ENCODE measurements around the gene C11orf91. TPM values are rescaled to one million over a fixed set of nuclear protein-coding genes. Genes with fewer than 3 reads are reported as not detected.
"Not testable (repeated sequence)": the region's sequence is repeated elsewhere in the genome, so short reads cannot be mapped to it uniquely, and the experiment has no call there.

The C11orf91 gene
- total RNA-seq, 1 experiment from 2014 or later, result 1.3 TPM

DNA sequence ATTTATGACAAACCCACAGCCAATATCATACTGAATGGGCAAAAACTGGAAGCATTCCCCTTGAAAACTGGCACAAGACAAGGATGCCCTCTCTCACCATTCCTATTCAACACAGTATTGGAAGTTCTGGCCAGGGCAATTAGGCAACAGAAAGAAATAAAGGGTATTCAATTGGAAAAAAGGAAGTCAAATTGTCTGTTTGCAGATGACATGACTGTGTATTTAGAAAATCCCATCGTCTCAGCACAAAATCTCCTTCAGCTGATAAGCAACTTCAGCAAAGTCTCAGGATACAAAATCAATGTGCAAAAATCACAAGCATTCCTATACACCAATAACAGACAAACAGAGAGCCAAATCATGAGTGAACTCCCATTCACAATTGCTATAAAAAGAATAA lies 26.9 kb upstream of the C11orf91 start:
- H3K36me3 ChIP-seq (ENCODE audit: control insufficient read depth, insufficient read depth, low read length); H3K27ac ChIP-seq (ENCODE audit: low read length); in situ Hi-C loops (cut with HindIII; ENCODE audit: low pct_unique_long_range_greater_than_20kb, low sequenced_read_pairs); ATAC-seq; H3K27me3 ChIP-seq (ENCODE audit: control insufficient read depth, insufficient read depth, low read length); CTCF ChIA-PET; intact Hi-C loops (cut with micrococcal nuclease; ENCODE audit: unreplicated experiment); POLR2A ChIA-PET; DNase-seq (ENCODE audit: low read depth, low spot score); H3K4me3 ChIP-seq (ENCODE audit: low read depth in 2 of 2, low read length in 2 of 2); H3K9me3 ChIP-seq (ENCODE audit: control insufficient read depth, insufficient read depth, low read depth, low read length): not testable (repeated sequence)
- peaks cover 59% of the 10 kb centered on the region for H3K4me1 ChIP-seq (ENCODE audit: control insufficient read depth, insufficient read depth, low read length)
- TSS peak; percentile 18 for BruUV-seq (replicated peaks)

DNA sequence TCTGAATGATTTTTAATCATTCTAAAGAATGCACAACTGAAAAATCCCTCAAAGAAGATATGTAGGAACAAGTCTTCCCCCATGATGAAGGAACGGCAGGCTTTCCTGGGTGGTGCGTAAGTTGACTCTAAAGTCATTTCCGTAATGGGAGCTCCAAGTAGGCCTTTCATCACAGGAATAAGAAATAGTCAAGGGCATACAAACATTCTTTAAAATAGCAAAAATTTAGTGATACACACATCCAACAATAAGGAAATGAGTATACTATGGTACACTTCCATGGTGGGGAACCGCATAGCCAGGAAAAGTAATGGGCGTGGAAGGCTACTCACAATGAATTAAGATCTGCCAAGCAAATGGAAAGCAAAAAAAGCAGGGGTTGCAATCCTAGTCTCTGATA lies 24.9 kb upstream of the C11orf91 start:
- ChIA-PET POLR2A (no interaction called here), CTCF (no interaction called here)
- ATAC-seq (no peak), DNase-seq (ENCODE audit: low read depth, low spot score) (no peak)
- peaks cover 8% of the 10 kb centered on the region for H3K36me3 ChIP-seq (ENCODE audit: control insufficient read depth, insufficient read depth, low read length)
- intact Hi-C loops (cut with micrococcal nuclease; ENCODE audit: unreplicated experiment) (no loop called here), in situ Hi-C loops (cut with HindIII; ENCODE audit: low pct_unique_long_range_greater_than_20kb, low sequenced_read_pairs) (no loop called here)
- peaks cover 55% of the 10 kb centered on the region for H3K4me1 ChIP-seq (ENCODE audit: control insufficient read depth, insufficient read depth, low read length)
- peak overlapping the region; percentile 60 for H3K27ac ChIP-seq (ENCODE audit: low read length)
- no peaks in the 10 kb centered on the region for H3K27me3 ChIP-seq (ENCODE audit: control insufficient read depth, insufficient read depth, low read length)
- TF ChIP-seq, protein P1, sequence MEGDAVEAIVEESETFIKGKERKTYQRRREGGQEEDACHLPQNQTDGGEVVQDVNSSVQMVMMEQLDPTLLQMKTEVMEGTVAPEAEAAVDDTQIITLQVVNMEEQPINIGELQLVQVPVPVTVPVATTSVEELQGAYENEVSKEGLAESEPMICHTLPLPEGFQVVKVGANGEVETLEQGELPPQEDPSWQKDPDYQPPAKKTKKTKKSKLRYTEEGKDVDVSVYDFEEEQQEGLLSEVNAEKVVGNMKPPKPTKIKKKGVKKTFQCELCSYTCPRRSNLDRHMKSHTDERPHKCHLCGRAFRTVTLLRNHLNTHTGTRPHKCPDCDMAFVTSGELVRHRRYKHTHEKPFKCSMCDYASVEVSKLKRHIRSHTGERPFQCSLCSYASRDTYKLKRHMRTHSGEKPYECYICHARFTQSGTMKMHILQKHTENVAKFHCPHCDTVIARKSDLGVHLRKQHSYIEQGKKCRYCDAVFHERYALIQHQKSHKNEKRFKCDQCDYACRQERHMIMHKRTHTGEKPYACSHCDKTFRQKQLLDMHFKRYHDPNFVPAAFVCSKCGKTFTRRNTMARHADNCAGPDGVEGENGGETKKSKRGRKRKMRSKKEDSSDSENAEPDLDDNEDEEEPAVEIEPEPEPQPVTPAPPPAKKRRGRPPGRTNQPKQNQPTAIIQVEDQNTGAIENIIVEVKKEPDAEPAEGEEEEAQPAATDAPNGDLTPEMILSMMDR (IDR thresholded peaks at IDR 0.05), result no peak
- TF ChIP-seq, protein P2, sequence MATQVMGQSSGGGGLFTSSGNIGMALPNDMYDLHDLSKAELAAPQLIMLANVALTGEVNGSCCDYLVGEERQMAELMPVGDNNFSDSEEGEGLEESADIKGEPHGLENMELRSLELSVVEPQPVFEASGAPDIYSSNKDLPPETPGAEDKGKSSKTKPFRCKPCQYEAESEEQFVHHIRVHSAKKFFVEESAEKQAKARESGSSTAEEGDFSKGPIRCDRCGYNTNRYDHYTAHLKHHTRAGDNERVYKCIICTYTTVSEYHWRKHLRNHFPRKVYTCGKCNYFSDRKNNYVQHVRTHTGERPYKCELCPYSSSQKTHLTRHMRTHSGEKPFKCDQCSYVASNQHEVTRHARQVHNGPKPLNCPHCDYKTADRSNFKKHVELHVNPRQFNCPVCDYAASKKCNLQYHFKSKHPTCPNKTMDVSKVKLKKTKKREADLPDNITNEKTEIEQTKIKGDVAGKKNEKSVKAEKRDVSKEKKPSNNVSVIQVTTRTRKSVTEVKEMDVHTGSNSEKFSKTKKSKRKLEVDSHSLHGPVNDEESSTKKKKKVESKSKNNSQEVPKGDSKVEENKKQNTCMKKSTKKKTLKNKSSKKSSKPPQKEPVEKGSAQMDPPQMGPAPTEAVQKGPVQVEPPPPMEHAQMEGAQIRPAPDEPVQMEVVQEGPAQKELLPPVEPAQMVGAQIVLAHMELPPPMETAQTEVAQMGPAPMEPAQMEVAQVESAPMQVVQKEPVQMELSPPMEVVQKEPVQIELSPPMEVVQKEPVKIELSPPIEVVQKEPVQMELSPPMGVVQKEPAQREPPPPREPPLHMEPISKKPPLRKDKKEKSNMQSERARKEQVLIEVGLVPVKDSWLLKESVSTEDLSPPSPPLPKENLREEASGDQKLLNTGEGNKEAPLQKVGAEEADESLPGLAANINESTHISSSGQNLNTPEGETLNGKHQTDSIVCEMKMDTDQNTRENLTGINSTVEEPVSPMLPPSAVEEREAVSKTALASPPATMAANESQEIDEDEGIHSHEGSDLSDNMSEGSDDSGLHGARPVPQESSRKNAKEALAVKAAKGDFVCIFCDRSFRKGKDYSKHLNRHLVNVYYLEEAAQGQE (IDR thresholded peaks at IDR 0.05; ENCODE audit: insufficient read depth in 1 of 2, low read depth in 2 of 2, low read length in 1 of 2), result no peak
- no peak for TF ChIP-seq SIN3A (IDR thresholded peaks at IDR 0.05; ENCODE audit: borderline replicate concordance, insufficient read depth, low read depth, low read length)
- H3K4me3 ChIP-seq (ENCODE audit: low read depth in 2 of 2, low read length in 2 of 2), result no peak overlapping the region
- no peaks in the 10 kb centered on the region for H3K9me3 ChIP-seq (ENCODE audit: control insufficient read depth, insufficient read depth, low read depth, low read length)
- BruUV-seq (replicated peaks), result no TSS peak

DNA sequence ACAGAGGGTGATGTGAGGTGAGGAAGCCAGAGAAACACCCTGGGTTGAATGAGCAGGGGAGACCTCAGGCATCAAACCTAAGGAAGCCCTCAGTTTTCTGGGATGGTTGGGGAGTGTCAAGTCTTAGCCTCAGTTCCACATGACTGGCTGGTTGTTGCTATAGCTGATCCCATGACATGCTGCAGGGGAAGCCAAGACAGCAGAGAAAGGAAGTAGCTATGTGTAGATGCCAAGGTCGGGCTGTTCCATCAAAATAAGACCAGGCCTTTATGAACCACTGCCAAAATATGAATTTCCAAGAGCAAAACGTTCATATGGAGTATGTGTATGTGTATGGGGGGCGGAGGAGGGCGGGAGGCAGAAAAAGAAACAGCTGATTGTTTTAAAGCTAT lies 24.0 kb upstream of the C11orf91 start:
- no peak for DNase-seq (ENCODE audit: low read depth, low spot score)
- POLR2A ChIA-PET, result interaction anchor here (1.0 to 1.9 kb wide), 2 partner anchors 9 to 12 kb away, joined by 7 to 12 read pairs; partner anchors contain the start of gene CD59
- Histone ChIP-seq H3K36me3 (ENCODE audit: control insufficient read depth, insufficient read depth, low read length) (peaks cover 6% of the 10 kb centered on the region; the same call in 1 of the 2 replicates), H3K9me3 (ENCODE audit: control insufficient read depth, insufficient read depth, low read depth, low read length) (no peaks in the 10 kb centered on the region), H3K27ac (ENCODE audit: low read length) (peak overlapping the region; percentile 60), H3K4me3 (ENCODE audit: low read depth in 2 of 2, low read length in 2 of 2) (no peak overlapping the region), H3K4me1 (ENCODE audit: control insufficient read depth, insufficient read depth, low read length) (peaks cover 50% of the 10 kb centered on the region), H3K27me3 (ENCODE audit: control insufficient read depth, insufficient read depth, low read length) (no peaks in the 10 kb centered on the region)
- CTCF ChIA-PET, result no interaction called here
- in situ Hi-C loops (cut with HindIII; ENCODE audit: low pct_unique_long_range_greater_than_20kb, low sequenced_read_pairs) (no loop called here), intact Hi-C loops (cut with micrococcal nuclease; ENCODE audit: unreplicated experiment) (no loop called here)
- ATAC-seq, result peak; percentile 22
- no TSS peak for BruUV-seq (replicated peaks)
- TF ChIP-seq, protein P2 (IDR thresholded peaks at IDR 0.05; ENCODE audit: insufficient read depth in 1 of 2, low read depth in 2 of 2, low read length in 1 of 2), result no peak
